ENCODE results near the gene CD79B.
"Not testable (repeated sequence)": the region's sequence is repeated elsewhere in the genome, so short reads cannot be mapped to it uniquely, and the experiment has no call there.

GRCh38 chr17:63898899-63899798 is 33.0 kb downstream of the CD79B start:
- TF ChIP-seq, protein P1, sequence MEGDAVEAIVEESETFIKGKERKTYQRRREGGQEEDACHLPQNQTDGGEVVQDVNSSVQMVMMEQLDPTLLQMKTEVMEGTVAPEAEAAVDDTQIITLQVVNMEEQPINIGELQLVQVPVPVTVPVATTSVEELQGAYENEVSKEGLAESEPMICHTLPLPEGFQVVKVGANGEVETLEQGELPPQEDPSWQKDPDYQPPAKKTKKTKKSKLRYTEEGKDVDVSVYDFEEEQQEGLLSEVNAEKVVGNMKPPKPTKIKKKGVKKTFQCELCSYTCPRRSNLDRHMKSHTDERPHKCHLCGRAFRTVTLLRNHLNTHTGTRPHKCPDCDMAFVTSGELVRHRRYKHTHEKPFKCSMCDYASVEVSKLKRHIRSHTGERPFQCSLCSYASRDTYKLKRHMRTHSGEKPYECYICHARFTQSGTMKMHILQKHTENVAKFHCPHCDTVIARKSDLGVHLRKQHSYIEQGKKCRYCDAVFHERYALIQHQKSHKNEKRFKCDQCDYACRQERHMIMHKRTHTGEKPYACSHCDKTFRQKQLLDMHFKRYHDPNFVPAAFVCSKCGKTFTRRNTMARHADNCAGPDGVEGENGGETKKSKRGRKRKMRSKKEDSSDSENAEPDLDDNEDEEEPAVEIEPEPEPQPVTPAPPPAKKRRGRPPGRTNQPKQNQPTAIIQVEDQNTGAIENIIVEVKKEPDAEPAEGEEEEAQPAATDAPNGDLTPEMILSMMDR (IDR thresholded peaks at IDR 0.05): not testable (repeated sequence)
- TF ChIP-seq POLR2A (IDR thresholded peaks at IDR 0.05): not testable (repeated sequence)

Measured in testis (tissue), 2 donors.